HEK293 (cell line): Measurements from ENCODE around the gene TSPAN10.

Experiments used
- ZBTB48 ChIP-seq: fragments of 450-650 bp; formaldehyde crosslinking; IDR thresholded peaks from 2 replicates; pipeline ENCODE4 v1.5.1; 2016; ENCODE audit warnings: missing biosample characterization, missing genetic modification characterization
- ZFP37 ChIP-seq: fragments of 450-650 bp; formaldehyde crosslinking; IDR thresholded peaks from 2 replicates; pipeline ENCODE4 v1.5.1; 2016; ENCODE audit warnings: missing biosample characterization, missing genetic modification characterization
- ZNF211 ChIP-seq: fragments of 450-650 bp; formaldehyde crosslinking; IDR thresholded peaks from 2 replicates; pipeline ENCODE4 v1.5.1; 2016; ENCODE audit warnings: low read depth, missing biosample characterization, missing genetic modification characterization
- ZNF223 ChIP-seq: fragments of 450-650 bp; formaldehyde crosslinking; IDR thresholded peaks from 2 replicates; pipeline ENCODE4 v1.5.1; 2016; ENCODE audit warnings: missing biosample characterization, missing genetic modification characterization
- ZNF624 ChIP-seq: fragments of 450-650 bp; formaldehyde crosslinking; IDR thresholded peaks from 2 replicates; pipeline ENCODE4 v1.5.1; 2017; ENCODE audit warnings: missing biosample characterization, missing genetic modification characterization
- ZNF785 ChIP-seq: fragments of 450-650 bp; formaldehyde crosslinking; IDR thresholded peaks from 2 replicates; pipeline ENCODE4 v1.5.1; 2016; ENCODE audit warnings: missing biosample characterization, missing genetic modification characterization
- TF ChIP-seq, protein P1 (sequence below): fragments of 450-650 bp; formaldehyde crosslinking; IDR thresholded peaks from 2 replicates; pipeline ENCODE4 v1.5.1; 2016; ENCODE audit warnings: missing biosample characterization, missing genetic modification characterization
- TF ChIP-seq, protein P2 (sequence below): fragments of 450-650 bp; formaldehyde crosslinking; IDR thresholded peaks from 2 replicates; pipeline ENCODE4 v1.5.1; 2016; ENCODE audit warnings: missing biosample characterization, missing genetic modification characterization

DNA sequence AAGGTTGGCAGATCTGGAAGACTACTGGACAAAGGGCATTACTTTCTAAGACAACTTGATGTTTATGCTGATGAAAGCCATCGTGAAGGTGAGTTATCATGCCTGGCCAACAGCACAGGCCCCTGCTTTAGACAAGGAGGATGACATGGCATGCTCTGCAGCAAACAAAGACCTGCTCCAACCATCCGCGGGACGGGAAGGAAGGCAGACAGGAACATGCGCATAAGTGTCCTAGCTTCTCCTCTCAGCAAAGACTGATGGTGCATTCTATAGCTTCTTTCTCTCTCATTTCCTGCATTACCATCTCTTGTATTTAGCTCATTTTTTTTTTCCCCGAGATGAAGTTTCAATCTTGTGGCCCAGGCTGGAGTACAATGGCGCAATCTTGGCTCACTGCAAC lies 5.5 kb upstream of the TSPAN10 start:
- TF ChIP-seq, protein P1, sequence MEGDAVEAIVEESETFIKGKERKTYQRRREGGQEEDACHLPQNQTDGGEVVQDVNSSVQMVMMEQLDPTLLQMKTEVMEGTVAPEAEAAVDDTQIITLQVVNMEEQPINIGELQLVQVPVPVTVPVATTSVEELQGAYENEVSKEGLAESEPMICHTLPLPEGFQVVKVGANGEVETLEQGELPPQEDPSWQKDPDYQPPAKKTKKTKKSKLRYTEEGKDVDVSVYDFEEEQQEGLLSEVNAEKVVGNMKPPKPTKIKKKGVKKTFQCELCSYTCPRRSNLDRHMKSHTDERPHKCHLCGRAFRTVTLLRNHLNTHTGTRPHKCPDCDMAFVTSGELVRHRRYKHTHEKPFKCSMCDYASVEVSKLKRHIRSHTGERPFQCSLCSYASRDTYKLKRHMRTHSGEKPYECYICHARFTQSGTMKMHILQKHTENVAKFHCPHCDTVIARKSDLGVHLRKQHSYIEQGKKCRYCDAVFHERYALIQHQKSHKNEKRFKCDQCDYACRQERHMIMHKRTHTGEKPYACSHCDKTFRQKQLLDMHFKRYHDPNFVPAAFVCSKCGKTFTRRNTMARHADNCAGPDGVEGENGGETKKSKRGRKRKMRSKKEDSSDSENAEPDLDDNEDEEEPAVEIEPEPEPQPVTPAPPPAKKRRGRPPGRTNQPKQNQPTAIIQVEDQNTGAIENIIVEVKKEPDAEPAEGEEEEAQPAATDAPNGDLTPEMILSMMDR (tag by site-specific recombination): no peak
- no peak for TF ChIP-seq ZNF624 (tag by site-specific recombination)
- no peak for TF ChIP-seq ZNF785 (tag by site-specific recombination)
- no peak for TF ChIP-seq ZFP37 (tag by site-specific recombination)
- TF ChIP-seq ZNF223: no peak
- TF ChIP-seq, protein P2, sequence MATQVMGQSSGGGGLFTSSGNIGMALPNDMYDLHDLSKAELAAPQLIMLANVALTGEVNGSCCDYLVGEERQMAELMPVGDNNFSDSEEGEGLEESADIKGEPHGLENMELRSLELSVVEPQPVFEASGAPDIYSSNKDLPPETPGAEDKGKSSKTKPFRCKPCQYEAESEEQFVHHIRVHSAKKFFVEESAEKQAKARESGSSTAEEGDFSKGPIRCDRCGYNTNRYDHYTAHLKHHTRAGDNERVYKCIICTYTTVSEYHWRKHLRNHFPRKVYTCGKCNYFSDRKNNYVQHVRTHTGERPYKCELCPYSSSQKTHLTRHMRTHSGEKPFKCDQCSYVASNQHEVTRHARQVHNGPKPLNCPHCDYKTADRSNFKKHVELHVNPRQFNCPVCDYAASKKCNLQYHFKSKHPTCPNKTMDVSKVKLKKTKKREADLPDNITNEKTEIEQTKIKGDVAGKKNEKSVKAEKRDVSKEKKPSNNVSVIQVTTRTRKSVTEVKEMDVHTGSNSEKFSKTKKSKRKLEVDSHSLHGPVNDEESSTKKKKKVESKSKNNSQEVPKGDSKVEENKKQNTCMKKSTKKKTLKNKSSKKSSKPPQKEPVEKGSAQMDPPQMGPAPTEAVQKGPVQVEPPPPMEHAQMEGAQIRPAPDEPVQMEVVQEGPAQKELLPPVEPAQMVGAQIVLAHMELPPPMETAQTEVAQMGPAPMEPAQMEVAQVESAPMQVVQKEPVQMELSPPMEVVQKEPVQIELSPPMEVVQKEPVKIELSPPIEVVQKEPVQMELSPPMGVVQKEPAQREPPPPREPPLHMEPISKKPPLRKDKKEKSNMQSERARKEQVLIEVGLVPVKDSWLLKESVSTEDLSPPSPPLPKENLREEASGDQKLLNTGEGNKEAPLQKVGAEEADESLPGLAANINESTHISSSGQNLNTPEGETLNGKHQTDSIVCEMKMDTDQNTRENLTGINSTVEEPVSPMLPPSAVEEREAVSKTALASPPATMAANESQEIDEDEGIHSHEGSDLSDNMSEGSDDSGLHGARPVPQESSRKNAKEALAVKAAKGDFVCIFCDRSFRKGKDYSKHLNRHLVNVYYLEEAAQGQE (tag by site-specific recombination): no peak
- TF ChIP-seq ZNF211 (tag by site-specific recombination): no peak
- TF ChIP-seq ZBTB48: no peak
